GM18502 (cell line): ENCODE results near the gene SLC25A24.
A peak's percentile ranks its signal among the peaks of the same experiment; 100 is the strongest.
"Not testable (repeated sequence)": the region's sequence is repeated elsewhere in the genome, so short reads cannot be mapped to it uniquely, and the experiment has no call there.

Experiments
- ATAC-seq: cut with Tn5 transposase; IDR thresholded peaks from one replicate; pipeline ENCODE4 v1.9.1; 2021; ENCODE audit warnings: mild to moderate bottlenecking; ENCODE audit not compliant: unreplicated experiment, poor library complexity

The SLC25A24 gene

DNA sequence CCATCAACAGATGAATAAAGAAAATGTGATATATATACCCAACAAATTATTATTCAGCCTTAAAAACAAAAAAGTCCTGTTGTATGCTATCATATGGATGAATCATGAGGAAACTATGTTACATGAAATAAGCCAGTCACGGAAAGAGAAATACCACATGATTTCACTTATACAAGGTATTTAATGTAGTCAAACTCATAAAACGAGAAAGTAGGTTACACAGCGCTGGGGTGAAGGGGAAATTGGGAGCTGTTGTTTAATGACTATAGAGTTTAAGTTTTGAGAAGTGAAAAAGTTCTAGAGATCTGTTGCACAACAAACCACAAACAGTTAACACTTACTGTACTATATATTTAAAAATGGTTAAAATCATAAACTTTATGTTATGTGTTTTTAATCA is 58.5 kb downstream of the SLC25A24 start:
- ATAC-seq = no peak

DNA sequence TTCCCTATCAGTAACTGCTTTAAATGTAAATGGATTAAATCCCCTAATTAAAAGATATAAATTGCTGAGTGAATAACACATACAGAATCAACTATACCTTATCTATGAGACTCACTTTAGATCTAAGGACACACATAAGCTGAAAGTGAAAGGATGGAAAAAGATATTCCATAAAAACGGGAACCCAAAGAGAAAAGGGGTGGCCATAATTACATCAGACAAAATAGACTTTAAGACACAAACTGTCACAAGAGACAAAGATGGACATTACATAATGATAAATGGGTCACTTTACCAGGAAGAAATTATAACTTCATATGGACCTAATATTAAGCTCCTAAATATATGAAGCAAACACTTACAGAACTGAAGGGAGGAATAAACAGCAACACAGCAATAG is 59.2 kb downstream of the SLC25A24 start:
- ATAC-seq = no peak

DNA sequence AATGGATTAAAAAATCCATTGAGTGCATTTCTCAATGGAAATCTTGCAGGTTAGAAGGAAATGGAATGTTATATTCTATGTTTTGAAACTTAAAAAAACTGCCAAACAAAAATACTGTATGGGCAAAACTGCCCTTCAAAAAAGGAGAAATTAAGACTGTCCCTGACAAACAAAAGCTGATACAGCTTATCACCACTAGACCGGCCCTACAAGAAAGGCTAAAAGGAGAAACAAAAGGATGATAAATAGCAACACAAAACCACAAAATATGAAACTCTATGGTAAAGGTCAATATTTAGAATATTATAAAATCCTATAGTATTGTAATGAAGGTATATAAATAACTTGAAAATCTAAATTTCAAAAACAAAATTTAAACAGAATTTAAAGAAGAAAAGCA is 60.0 kb downstream of the SLC25A24 start:
- ATAC-seq = no peak

DNA sequence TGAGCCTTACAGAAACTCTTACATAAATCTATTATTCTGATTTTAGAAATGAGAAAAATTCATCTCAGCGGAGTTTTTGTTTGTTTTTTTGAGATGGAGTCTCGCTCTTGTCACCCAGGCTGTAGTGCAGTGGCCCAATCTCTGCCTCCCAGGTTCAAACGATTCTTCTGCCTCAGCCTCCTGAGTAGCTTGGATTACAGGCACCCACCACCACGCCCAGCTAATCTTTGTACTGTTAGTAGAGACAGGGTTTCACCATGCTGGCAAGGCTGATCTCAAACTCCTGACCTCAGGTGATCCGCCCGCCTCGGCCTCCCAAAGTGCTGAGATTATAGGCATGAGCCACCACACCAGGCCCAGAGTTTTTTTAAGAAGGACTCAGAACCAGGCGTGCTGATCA is 60.6 kb downstream of the SLC25A24 start:
- not testable (repeated sequence) for ATAC-seq

DNA sequence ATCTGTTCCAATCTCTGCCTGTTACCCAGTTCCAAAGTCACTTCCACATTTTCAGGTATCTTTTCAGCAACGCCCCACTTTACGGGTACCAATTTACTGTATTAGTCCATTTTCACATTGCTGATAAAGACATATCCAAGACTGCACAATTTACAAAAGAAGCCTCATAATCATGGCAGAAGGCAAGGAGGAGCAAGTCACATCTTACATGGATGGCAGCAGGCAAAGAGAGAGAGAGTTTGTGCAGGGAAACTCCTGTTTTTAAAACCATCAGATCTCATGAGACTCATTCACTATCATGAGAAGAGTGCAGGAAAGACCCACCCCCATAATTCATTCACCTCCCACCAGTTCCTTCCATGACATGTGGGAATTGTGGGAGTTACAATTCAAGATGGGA is 67.0 kb downstream of the SLC25A24 start:
- not testable (repeated sequence) for ATAC-seq

DNA sequence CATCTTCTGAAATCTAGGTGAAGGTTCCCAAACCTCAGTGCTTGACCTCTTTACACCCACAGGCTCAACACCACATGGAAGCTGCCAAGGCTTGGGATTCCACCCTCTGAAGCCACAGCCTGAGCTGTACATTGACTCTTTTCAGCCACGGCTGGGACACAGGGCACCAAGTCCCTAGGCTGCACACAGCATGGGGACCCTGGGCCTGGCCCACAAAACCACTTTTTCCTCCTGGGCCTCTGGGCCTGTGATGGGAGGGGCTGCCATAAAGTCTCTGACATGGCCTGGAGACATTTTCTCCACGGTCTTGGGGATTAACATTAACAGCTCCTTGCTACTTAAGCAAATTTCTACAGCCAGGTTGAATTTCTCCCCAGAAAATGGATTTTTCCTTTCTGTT is 67.8 kb downstream of the SLC25A24 start:
- ATAC-seq = not testable (repeated sequence)

DNA sequence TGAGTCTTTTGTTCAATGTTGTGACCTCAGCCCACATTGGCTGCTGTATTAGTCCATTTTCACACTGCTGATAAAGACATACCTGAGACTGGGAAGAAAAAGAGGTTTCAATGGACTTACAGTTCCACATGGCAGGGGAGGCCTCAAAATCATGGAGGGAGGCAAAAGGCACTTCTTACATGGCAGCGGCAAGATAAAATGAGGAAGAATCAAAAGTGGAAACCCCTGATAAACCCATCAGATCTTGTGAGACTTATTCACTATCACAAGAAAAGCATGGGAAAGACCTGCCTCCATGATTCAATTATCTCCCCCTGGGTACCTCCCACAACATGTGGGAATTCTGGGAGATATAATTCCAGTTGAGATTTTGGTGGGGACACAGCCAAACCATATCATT is 68.9 kb downstream of the SLC25A24 start:
- ATAC-seq = not testable (repeated sequence)

DNA sequence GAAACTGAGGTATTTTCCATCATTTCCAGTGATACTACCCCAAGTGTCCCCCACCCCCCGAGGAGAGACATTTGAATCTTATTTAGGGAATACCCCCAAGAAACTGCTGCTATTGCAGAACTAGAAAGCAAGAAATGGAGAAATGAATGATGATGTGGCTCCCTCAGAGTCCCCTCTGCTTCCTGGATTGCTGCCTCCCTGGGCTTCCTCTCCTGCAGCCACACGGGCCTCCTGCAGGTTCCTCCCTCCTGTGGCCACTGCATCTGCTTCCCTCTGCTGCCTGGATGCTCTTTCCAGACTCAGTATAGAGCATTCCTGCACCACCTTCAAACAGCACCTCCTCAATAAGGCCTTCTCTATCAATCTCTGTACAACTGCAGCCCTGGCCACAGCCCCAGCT is 69.3 kb downstream of the SLC25A24 start:
- no peak for ATAC-seq

DNA sequence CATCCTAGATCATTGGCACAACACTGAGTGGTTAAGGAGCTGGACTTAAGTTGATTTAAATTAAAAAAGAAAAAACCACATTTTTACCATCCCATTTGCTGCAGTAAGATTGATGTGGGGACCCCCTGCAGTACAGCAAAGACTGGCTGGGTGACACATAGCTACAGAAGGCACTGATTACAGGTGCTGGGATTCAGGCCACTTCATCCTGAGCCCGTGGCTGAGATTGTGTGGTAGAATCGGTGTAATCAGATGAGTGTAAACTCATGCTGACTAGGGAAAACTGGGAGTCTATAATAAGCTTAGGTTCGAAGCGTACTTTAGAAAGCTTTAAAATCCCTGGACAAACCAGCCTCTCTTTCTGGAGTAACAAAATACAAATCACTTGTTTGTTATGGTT is 70.1 kb downstream of the SLC25A24 start:
- ATAC-seq = no peak

DNA sequence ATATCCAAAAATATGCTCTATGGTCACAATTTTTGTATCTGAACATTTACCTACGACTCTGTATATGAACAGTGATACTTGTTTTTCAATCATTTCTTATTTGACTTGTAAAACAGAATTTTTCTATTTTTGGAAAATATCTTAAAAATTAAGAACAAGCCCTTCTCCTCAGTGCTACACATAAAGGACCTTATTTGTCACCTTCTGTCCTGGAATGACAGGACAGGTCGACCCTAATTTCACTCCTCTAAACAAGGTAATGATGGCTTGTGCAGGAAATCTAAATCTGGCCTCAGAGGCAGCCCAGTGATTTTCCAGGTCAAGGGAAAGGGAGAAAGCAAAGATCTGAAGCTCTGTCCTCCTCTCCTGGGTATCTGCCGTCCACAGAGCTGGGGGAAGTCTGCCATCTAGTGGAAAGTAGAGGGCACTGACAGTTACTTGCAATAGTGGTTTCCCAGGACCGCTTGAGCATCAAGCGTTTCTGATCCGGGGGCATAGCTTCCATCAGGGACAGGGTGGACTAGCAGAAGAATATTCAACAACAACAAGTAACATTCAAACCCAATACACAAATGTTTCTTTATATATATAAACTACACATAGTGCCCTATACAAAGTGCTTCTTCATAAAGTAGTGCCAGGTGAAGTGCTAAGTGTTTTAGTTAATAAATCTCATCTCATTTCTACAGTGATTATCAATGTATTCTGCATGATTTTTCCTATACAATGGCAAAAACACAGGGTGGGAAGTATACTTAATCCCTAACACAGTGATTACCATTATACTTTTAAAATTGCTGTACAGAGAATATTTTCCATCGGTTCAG is 74.6 kb downstream of the SLC25A24 start:
- peak; percentile 96 for ATAC-seq

DNA sequence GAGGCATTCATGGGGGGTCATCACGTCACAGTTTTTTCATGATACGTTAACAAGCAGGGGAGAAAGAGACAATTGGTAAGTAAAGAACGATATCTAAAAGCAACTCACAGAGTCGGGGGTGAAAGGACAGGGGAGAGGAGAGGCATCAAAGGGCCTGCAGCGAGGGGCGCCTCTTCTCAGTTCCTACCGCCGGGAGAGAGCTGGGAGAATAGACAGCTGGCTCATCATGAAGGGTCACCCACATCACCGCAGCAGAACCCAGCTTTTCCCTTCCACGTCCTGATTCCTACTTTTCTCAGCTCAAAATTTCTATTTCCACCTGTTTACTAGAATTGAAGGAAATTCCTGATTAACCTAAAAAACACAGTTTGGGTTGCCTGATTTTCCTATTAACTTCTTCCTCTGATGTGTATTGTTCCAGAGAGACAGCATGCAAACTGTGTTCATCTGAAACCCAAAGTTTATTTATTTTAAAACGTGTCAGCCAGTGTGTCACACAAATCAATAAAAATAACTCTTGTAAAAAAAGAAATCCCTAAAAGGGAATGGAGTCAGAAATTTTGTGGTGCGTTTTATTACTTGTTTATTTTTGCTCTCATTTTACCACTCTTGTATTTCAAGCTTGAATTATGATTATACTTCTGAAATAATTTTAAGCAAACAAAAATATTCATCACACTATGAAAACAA is 75.4 kb downstream of the SLC25A24 start:
- ATAC-seq = no peak

DNA sequence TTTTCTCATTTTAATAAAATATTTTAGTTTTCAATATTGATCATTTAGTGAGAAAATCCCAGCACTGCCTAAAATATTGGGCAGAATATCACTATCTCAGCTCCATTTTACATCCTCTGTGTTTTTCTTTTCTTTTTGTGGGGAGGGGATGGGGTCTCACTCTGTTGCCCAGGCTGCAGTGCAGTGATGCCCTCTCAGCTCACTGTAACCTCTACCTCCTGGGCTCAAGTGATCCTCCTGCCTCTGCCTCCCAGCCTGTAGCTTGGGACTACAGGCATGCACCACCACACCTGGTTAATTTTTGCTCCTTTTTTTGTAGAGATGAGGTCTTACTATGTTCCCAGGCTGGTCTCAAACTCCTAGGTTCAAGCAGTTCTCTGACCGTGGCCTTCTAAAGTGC is 76.1 kb downstream of the SLC25A24 start:
- ATAC-seq = no peak

DNA sequence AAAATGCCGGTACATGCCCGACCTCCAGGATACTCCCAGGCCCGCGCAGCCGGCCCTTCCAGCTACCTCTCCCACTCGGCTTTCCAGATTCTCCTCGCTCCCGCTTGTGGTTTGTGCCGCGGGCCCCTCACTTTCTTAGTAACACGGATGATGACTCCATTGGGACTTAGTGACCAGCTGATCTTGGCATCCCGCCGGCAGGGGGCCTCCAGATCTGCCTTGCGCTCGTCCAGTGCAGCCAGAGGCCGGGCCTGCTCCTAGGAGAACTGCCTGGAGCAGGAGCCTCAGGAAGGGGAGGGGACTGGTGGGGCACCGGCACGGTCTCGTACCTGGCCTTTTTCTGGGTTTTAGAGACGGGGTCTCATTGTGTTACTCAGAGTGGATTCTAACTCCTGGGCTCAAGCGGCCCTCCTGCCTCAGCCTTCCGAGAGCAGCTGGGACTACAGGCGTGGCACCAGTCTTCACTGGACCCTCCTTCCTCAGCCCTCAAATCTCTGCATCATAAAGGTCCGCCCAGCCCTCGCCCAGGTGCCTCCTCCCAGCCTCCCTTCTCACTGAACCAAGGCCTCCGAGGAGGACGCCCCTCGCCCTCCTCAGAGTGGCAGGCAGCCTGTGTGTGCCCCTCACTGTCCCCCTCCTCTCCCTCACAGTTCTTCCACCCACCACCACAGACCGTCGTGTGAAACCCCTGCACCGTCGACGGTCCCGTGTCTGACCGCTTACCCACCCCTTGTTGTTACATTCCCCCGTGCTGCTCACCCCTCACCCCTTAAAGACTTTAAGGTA is 78.6 kb downstream of the SLC25A24 start:
- ATAC-seq = no peak

DNA sequence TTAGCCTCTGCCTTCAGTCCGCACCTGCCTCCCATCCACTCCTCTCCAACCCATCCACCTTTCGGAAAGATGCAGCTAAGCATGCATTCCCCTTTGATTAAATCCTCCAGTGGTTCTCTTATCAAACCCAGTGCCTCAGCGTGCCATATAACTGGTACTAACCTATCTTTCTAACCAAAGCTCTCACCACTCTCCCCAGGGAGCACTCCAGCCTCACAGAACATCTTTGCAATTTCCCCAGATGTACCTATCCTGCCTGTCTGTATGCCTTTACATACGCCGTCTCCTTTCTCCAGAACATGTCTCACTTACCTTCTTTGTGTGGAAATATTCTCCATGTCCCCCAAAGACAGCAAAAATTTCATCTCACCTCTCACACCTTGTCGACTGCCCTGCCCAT is 80.0 kb downstream of the SLC25A24 start:
- ATAC-seq = no peak

DNA sequence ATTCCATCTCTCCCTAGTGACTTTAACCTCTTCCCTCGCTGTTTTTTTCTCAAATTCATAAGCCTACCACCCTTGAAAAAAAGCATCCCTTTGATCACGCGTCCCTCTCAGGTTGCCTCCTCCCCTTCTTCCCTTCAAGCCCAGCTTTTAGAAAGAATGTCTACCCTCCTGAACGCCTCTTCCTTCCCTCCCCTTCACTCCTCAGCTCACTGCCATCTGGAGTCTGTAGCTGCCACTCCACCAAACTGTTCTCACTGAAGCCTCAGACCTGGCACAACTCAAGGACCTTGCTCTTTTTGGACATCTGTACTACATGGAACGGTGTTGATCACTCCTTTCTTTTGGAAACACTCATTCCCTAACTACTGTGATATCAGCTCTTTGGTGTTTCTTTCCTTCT is 80.6 kb downstream of the SLC25A24 start:
- ATAC-seq = no peak

DNA sequence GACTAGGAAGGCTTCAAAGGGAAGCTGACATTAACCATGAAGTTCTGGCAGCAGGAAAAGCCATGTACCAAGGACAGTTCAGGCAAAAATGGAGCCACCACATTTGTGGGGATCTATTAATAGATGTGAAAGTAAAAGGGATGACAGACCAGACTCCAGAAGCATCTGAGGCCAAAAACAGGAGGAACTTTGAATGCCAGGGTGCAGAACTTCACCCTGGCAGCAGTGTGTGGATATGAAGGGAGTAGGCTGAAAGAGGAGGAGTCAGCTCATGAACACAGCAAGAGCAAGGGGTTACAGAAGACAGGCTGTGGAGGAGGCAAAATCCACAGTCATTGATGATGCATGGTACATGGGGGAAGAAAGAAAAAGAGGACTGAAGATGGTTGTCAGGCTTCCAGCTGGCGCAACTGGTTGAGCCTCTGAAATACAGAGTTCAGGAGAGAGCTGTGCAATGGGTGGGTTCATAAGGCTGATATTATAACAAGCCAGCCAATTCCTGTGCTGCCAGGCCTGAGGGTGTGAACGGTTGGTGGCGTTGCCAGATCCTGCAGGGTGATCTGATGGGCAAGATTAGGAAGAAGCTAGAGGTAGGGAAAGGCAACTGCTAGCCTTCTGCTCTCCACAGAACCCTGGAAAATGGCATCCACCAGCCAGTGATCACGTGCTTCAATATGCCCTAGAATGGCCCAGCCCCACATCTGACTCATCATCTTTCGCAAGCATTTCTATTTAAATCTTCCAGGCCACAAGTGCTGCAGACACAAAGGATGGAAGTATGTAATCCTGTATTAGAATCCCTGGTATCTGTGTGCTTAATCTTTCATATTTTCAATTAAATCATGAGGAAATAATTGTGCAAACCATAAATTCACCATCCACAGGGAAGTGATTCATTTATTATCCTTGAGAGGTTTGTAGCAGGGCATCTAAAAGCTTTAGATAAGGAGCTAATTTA is 81.9 kb downstream of the SLC25A24 start:
- ATAC-seq = no peak

DNA sequence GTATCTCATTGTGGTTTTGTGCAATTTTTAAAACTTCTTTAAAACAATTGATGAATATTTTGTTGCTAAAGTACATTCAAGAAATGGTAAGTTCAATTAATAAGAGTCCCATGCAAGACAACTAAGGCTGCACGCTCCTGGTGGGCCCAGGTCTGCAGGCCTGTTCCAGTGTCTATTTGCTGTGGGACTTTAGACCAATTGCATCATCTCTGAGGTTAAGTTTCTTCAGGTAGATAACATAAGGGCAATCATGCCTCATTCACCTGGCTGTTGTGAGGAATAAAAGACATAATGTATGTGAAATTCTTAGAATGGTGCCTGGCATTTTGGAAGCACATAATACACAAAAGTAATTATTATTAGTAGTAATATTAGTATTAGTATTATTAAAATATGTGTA is 82.9 kb downstream of the SLC25A24 start:
- no peak for ATAC-seq

DNA sequence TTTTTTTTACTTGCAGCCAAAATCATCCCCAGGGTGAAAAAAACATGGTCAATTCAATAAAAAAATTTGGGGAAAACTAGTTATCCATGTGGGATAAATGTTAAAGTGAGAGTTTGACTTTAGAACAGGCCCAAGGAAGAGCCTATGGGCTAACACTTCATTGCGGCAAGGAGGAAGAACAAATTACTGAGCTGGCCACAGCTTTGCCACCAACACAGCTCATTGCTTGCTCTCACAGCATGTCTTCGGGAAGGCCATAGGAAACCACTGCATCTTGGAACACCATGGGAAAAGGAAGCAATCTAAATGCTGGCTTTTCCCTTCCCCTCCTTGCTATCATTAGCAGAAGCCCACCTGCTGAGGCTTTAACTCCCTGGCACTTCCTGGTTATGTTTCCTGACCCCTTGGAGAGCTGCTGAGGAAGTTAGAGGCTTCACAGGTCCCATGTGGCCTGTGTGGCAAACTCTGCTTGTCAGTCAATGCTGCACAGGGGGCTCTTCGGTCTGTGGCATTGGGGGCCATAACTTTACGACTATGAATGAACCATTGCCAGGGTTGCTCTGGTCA is 86.0 kb downstream of the SLC25A24 start:
- ATAC-seq = no peak

DNA sequence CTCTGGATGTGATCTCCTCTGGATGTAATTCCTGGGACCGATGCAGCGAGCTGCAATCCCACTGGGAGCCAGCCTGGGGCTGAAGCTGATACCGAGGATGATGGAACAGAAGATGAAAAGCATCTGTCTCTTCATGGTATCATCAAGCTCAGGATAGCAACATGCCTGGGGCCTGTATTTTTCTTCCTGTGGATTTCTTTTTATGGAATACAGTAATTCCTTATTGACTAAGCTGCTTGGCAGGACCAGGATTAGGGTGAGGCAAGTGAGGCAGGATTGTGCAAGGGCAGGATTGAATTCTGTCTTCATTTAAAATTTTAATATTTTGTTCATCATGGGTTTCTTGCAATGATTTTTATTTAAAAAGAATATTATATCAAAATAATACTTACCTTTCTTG is 86.6 kb downstream of the SLC25A24 start:
- ATAC-seq = no peak
